Astrocyte (in vitro differentiated cells and primary cell): ENCODE results near the gene PRADC1.

Experiments
- EZH2 ChIP-seq: IDR thresholded peaks from 2 replicates; pipeline ENCODE4 v1.6.1; 2012; ENCODE audit warnings: mild to moderate bottlenecking, low read length, inconsistent platforms; ENCODE audit not compliant: insufficient read depth
- TF ChIP-seq, protein P1 (sequence below): IDR thresholded peaks from 2 replicates; pipeline ENCODE4 v1.5.1; 2011; ENCODE audit warnings: low read depth, mild to moderate bottlenecking, inconsistent platforms, low read length, moderate library complexity; ENCODE audit not compliant: insufficient read depth

DNA sequence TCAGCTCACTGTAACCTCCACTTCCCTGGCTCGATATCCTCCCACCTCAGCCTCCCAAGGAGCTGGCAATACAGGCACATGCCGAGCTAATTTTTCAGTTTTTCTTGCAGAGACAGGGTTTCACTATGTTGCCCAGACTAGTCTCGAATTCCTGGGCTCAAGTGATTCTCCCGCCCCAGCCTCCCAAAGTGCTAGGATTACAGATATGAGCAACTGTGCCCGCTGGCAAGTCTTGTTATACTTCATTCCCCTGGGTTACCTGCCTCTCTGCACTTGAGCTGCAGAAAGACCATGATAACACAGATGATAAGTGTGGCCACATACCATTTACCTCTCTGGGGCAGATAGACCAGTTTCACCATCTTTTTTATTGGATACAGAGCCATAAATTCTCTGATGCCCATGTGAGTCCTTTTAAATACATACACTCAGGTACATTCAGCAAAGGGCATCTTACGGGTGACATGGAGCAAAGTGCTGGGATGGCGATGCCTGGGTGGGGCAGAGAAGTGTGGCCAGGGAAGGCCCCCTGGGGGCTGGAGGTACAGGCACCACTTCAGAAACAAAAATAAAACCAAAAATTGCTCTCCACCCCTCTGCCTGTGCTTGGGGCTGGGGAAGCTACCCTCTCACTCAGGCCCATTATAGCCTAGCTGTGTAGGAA is 21.4 kb upstream of the PRADC1 start:
- TF ChIP-seq, protein P1, sequence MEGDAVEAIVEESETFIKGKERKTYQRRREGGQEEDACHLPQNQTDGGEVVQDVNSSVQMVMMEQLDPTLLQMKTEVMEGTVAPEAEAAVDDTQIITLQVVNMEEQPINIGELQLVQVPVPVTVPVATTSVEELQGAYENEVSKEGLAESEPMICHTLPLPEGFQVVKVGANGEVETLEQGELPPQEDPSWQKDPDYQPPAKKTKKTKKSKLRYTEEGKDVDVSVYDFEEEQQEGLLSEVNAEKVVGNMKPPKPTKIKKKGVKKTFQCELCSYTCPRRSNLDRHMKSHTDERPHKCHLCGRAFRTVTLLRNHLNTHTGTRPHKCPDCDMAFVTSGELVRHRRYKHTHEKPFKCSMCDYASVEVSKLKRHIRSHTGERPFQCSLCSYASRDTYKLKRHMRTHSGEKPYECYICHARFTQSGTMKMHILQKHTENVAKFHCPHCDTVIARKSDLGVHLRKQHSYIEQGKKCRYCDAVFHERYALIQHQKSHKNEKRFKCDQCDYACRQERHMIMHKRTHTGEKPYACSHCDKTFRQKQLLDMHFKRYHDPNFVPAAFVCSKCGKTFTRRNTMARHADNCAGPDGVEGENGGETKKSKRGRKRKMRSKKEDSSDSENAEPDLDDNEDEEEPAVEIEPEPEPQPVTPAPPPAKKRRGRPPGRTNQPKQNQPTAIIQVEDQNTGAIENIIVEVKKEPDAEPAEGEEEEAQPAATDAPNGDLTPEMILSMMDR: no peak
- TF ChIP-seq EZH2: no peak
